Body of pancreas (tissue), 4 donors: ENCODE data around the gene GNAO1.

Source experiments
- POLR2A ChIP-seq, 3 donors: fragments of 450-650 bp; IDR thresholded peaks; one replicate each; pipeline ENCODE4 v1.6.1; 2016; ENCODE audit warnings: antibody characterized with exemption in 3 of 3, mild to moderate bottlenecking in 2 of 3
- TF ChIP-seq, protein P1 (sequence below), 7 experiments: fragments of 450-650 bp in 4 of 7; fragments of 200-600 bp in 3 of 7; sonication (generic) in 3 of 7; IDR thresholded peaks; one replicate each; pipeline ENCODE4 v1.5.1; 2016 to 2019; ENCODE audit warnings: antibody characterized with exemption in 7 of 7

DNA sequence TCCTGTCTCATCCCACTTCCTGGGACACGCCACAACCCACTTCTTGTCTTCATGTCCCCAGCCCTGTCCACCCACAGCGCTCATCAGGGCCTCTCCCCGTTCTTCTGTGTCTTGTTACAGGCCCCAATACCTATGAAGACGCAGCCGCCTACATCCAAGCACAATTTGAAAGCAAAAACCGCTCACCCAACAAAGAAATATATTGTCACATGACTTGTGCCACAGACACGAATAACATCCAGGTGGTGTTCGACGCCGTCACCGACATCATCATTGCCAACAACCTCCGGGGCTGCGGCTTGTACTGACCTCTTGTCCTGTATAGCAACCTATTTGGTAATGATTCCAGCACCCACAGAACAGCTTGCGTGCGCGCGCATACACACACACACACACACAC is 163.5 kb downstream of the GNAO1 start:
- TF ChIP-seq, protein P1, sequence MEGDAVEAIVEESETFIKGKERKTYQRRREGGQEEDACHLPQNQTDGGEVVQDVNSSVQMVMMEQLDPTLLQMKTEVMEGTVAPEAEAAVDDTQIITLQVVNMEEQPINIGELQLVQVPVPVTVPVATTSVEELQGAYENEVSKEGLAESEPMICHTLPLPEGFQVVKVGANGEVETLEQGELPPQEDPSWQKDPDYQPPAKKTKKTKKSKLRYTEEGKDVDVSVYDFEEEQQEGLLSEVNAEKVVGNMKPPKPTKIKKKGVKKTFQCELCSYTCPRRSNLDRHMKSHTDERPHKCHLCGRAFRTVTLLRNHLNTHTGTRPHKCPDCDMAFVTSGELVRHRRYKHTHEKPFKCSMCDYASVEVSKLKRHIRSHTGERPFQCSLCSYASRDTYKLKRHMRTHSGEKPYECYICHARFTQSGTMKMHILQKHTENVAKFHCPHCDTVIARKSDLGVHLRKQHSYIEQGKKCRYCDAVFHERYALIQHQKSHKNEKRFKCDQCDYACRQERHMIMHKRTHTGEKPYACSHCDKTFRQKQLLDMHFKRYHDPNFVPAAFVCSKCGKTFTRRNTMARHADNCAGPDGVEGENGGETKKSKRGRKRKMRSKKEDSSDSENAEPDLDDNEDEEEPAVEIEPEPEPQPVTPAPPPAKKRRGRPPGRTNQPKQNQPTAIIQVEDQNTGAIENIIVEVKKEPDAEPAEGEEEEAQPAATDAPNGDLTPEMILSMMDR (IDR thresholded peaks at IDR 0.05): no peak
- no peak for TF ChIP-seq POLR2A (IDR thresholded peaks at IDR 0.05)
